Measurements from ENCODE around the gene KLLN.
"Not testable (repeated sequence)": the region's sequence is repeated elsewhere in the genome, so short reads cannot be mapped to it uniquely, and the experiment has no call there.

The KLLN gene

GRCh38 chr10:87875929-87876571 is 12.7 kb upstream of the KLLN start:
- H3K4me1 ChIP-seq = peaks cover 2% of the 10 kb centered on the region
- in situ Hi-C loops (cut with MboI; ENCODE audit: low sequenced_read_pairs) = no loop called here
- H3K4me3 ChIP-seq = no peak overlapping the region
- no peaks in the 10 kb centered on the region for H3K36me3 ChIP-seq (replicated peaks)
- no peaks in the 10 kb centered on the region for H3K9me3 ChIP-seq
- H3K27me3 ChIP-seq (ENCODE audit: low read depth) = no peaks in the 10 kb centered on the region
- DNase-seq (ENCODE audit: low spot score in 2 of 2) = no peak

- Histone ChIP-seq H3K27me3 (ENCODE audit: low read depth) (no peaks in the 10 kb centered on the region), H3K9me3 (no peaks in the 10 kb centered on the region), H3K36me3 (replicated peaks) (no peaks in the 10 kb centered on the region), H3K4me1 (peaks cover 9% of the 10 kb centered on the region), H3K4me3 (no peak overlapping the region)
- DNase-seq (ENCODE audit: low spot score in 2 of 2) = no peak
- in situ Hi-C loops (cut with MboI; ENCODE audit: low sequenced_read_pairs) = no loop called here
Measured at GRCh38 chr10:87873656-87874055, 10.3 kb upstream of the KLLN start.

GRCh38 chr10:87872828-87873227 is 9.5 kb upstream of the KLLN start:
- H3K36me3 ChIP-seq (replicated peaks) = no peaks in the 10 kb centered on the region
- DNase-seq (ENCODE audit: low spot score in 2 of 2) = no peak
- in situ Hi-C loops (cut with MboI; ENCODE audit: low sequenced_read_pairs) = no loop called here
- no peak overlapping the region for H3K4me3 ChIP-seq
- no peaks in the 10 kb centered on the region for H3K27me3 ChIP-seq (ENCODE audit: low read depth)
- H3K4me1 ChIP-seq = peaks cover 9% of the 10 kb centered on the region
- H3K9me3 ChIP-seq = no peaks in the 10 kb centered on the region

- no peak for DNase-seq (ENCODE audit: low spot score in 2 of 2)
- no peaks in the 10 kb centered on the region for H3K36me3 ChIP-seq (replicated peaks)
- H3K9me3 ChIP-seq = no peaks in the 10 kb centered on the region
- in situ Hi-C loops (cut with MboI; ENCODE audit: low sequenced_read_pairs) = no loop called here
- H3K4me1 ChIP-seq = peaks cover 9% of the 10 kb centered on the region; the same call in 1 of the 2 replicates
- H3K27me3 ChIP-seq (ENCODE audit: low read depth) = no peaks in the 10 kb centered on the region
- no peak overlapping the region for H3K4me3 ChIP-seq
Measured at GRCh38 chr10:87869773-87870551, 6.6 kb upstream of the KLLN start.

DNA sequence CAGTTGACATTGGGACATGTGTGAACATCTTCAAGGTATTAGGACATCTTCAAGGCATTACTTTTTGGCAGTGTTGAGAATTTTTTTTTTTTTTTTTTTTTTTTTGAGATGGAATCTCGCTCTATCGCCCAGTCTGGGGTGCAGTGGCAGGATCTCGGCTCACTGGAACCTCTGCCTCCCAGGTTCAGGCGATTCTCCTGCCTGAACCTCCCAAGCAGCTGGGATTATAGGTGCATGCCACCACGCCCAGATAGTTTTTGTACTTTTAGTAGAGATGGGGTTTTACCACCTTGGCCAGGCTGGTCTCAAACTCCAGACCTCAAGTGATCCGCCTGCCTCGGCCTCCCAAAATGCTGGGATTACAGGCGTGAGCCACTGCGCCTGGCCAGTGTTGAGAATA is 5.8 kb upstream of the KLLN start:
- H3K27me3 ChIP-seq (ENCODE audit: low read depth); DNase-seq (ENCODE audit: low spot score in 2 of 2); in situ Hi-C loops (cut with MboI; ENCODE audit: low sequenced_read_pairs); H3K9me3 ChIP-seq; H3K4me1 ChIP-seq; H3K4me3 ChIP-seq; H3K36me3 ChIP-seq (replicated peaks): not testable (repeated sequence)

GRCh38 chr10:87868277-87868676 is 4.9 kb upstream of the KLLN start:
- in situ Hi-C loops (cut with MboI; ENCODE audit: low sequenced_read_pairs) = no loop called here
- DNase-seq (ENCODE audit: low spot score in 2 of 2) = no peak
- H3K4me3 ChIP-seq = peak overlapping the region; percentile 73
- H3K9me3 ChIP-seq = no peaks in the 10 kb centered on the region
- no peaks in the 10 kb centered on the region for H3K27me3 ChIP-seq (ENCODE audit: low read depth)
- no peaks in the 10 kb centered on the region for H3K36me3 ChIP-seq (replicated peaks)
- H3K4me1 ChIP-seq = peaks cover 9% of the 10 kb centered on the region; the same call in 1 of the 2 replicates

GRCh38 chr10:87867453-87867852 is 4.1 kb upstream of the KLLN start:
- Histone ChIP-seq H3K4me1 (peaks cover 9% of the 10 kb centered on the region; the same call in 1 of the 2 replicates), H3K36me3 (replicated peaks) (no peaks in the 10 kb centered on the region), H3K9me3 (no peaks in the 10 kb centered on the region), H3K4me3 (peak overlapping the region; percentile 73), H3K27me3 (ENCODE audit: low read depth) (no peaks in the 10 kb centered on the region)
- in situ Hi-C loops (cut with MboI; ENCODE audit: low sequenced_read_pairs) = no loop called here
- DNase-seq (ENCODE audit: low spot score in 2 of 2) = no peak

- in situ Hi-C loops (cut with MboI; ENCODE audit: low sequenced_read_pairs) = no loop called here
- H3K9me3 ChIP-seq = no peaks in the 10 kb centered on the region
- H3K36me3 ChIP-seq (replicated peaks) = no peaks in the 10 kb centered on the region
- H3K27me3 ChIP-seq (ENCODE audit: low read depth) = no peaks in the 10 kb centered on the region
- H3K4me3 ChIP-seq = peak overlapping the region; percentile 73
- H3K4me1 ChIP-seq = peaks cover 12% of the 10 kb centered on the region
- DNase-seq (ENCODE audit: low spot score in 2 of 2) = no peak
Measured at GRCh38 chr10:87866412-87866974, 3.2 kb upstream of the KLLN start.

GRCh38 chr10:87865241-87865881 is 2.0 kb upstream of the KLLN start:
- H3K27me3 ChIP-seq (ENCODE audit: low read depth) = no peaks in the 10 kb centered on the region
- DNase-seq (ENCODE audit: low spot score in 2 of 2) = no peak
- H3K4me3 ChIP-seq = peak overlapping the region; percentile 73
- H3K4me1 ChIP-seq = peaks cover 5% of the 10 kb centered on the region; the same call in 1 of the 2 replicates
- no peaks in the 10 kb centered on the region for H3K36me3 ChIP-seq (replicated peaks)
- in situ Hi-C loops (cut with MboI; ENCODE audit: low sequenced_read_pairs) = no loop called here
- no peaks in the 10 kb centered on the region for H3K9me3 ChIP-seq

DNA sequence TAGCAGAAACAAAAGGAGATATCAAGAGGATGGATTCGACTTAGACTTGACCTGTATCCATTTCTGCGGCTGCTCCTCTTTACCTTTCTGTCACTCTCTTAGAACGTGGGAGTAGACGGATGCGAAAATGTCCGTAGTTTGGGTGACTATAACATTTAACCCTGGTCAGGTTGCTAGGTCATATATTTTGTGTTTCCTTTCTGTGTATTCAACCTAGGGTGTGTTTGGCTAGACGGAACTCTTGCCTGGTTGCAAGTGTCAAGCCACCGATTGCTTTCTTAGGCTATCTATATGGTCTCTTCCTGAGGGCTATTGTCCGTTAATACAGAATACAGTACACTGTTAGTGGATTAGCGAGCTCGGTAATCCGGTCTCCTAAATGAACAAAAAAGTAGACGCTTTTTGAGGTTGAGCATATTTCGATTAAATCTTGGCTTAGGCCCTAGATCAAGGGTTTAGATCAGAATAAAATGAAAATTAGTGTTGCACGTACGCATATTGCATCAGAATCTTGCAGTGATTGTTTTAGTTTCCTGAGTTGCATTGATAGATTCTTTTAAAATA is 1.2 kb upstream of the KLLN start:
- Histone ChIP-seq H3K4me1 (peaks cover 4% of the 10 kb centered on the region; the same call in 1 of the 2 replicates), H3K4me3 (peak overlapping the region; percentile 73), H3K36me3 (replicated peaks) (no peaks in the 10 kb centered on the region), H3K27me3 (ENCODE audit: low read depth) (no peaks in the 10 kb centered on the region), H3K9me3 (no peaks in the 10 kb centered on the region)
- in situ Hi-C loops (cut with MboI; ENCODE audit: low sequenced_read_pairs) = no loop called here
- peak; percentile 21 to 74 for DNase-seq (ENCODE audit: low spot score in 2 of 2)

DNA sequence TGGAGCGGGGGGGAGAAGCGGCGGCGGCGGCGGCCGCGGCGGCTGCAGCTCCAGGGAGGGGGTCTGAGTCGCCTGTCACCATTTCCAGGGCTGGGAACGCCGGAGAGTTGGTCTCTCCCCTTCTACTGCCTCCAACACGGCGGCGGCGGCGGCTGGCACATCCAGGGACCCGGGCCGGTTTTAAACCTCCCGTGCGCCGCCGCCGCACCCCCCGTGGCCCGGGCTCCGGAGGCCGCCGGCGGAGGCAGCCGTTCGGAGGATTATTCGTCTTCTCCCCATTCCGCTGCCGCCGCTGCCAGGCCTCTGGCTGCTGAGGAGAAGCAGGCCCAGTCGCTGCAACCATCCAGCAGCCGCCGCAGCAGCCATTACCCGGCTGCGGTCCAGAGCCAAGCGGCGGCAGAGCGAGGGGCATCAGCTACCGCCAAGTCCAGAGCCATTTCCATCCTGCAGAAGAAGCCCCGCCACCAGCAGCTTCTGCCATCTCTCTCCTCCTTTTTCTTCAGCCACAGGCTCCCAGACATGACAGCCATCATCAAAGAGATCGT is 690 bp upstream of the KLLN start:
- H3K9me3 ChIP-seq; in situ Hi-C loops (cut with MboI; ENCODE audit: low sequenced_read_pairs); H3K4me1 ChIP-seq; H3K27me3 ChIP-seq (ENCODE audit: low read depth); H3K36me3 ChIP-seq (replicated peaks): not testable (repeated sequence)
- peak overlapping the region; percentile 73 for H3K4me3 ChIP-seq
- peak in 1 of 2 experiments; percentile 29 for DNase-seq (ENCODE audit: low spot score in 2 of 2)

GRCh38 chr10:87862679-87863052 is 667 bp downstream of the KLLN start:
- peak in 1 of 2 experiments; percentile 21 for DNase-seq (ENCODE audit: low spot score in 2 of 2)
- peaks cover 4% of the 10 kb centered on the region; the same call in 1 of the 2 replicates for H3K4me1 ChIP-seq
- in situ Hi-C loops (cut with MboI; ENCODE audit: low sequenced_read_pairs) = no loop called here
- no peaks in the 10 kb centered on the region for H3K36me3 ChIP-seq (replicated peaks)
- no peaks in the 10 kb centered on the region for H3K27me3 ChIP-seq (ENCODE audit: low read depth)
- H3K9me3 ChIP-seq = no peaks in the 10 kb centered on the region
- peak overlapping the region; percentile 73 for H3K4me3 ChIP-seq

- peak overlapping the region; percentile 73 for H3K4me3 ChIP-seq
- no peaks in the 10 kb centered on the region for H3K27me3 ChIP-seq (ENCODE audit: low read depth)
- in situ Hi-C loops (cut with MboI; ENCODE audit: low sequenced_read_pairs) = no loop called here
- H3K9me3 ChIP-seq = no peaks in the 10 kb centered on the region
- no peaks in the 10 kb centered on the region for H3K36me3 ChIP-seq (replicated peaks)
- peak; percentile 87 to 95 for DNase-seq (ENCODE audit: low spot score in 2 of 2)
- H3K4me1 ChIP-seq = peaks cover 4% of the 10 kb centered on the region; the same call in 1 of the 2 replicates
Measured at GRCh38 chr10:87861953-87862678, 1.2 kb downstream of the KLLN start.

Measured in HAP-1 (cell line).